HG03025 (cell line): ENCODE data around the gene B4GALT2.

Experiments
- ATAC-seq: cut with Tn5 transposase; IDR thresholded peaks from one replicate; pipeline ENCODE4 v1.9.1; 2021; ENCODE audit warnings: mild to moderate bottlenecking, moderate library complexity; ENCODE audit not compliant: unreplicated experiment, low FRiP score

B4GALT2 gene, protein sequence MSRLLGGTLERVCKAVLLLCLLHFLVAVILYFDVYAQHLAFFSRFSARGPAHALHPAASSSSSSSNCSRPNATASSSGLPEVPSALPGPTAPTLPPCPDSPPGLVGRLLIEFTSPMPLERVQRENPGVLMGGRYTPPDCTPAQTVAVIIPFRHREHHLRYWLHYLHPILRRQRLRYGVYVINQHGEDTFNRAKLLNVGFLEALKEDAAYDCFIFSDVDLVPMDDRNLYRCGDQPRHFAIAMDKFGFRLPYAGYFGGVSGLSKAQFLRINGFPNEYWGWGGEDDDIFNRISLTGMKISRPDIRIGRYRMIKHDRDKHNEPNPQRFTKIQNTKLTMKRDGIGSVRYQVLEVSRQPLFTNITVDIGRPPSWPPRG

DNA sequence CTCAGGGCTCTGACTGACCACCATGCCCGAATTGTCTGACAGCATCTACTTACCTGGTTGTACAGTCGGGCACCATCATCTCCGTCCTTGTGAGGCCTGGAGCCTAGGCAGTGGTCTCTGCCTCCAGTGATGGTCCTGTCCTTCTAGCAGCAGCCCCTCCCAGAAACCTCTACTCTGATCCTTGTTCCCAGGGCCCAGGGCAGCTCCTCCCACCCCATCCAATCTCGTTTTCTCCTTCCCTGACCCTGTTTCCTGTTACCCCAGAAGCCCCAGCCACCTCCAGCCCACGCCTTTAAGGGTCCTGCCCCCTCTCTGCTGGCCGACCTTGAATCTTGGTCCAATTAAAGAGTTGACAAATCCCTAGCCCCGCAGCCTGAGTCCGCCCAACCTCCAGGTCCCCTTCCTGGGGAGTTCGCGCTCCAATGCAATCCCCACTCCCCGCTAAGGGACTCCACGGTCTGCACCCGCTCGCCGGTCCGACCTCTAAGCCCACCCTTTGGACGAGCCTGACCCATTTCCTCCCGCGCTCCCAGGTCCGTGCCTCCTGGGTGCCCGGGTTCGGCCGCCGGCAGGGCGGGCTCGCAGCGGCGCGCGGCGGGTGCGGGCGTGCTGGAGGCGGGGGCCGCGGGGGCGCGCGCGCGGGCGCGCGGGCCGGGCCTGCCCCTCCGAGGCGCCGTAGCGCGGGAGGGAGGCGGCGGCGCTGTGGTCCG is at the start of gene B4GALT2:
Gene B4GALT2 (plus strand): TSS at position 660 of the 710 bp plus-strand sequence. CDS start 1,951 bp downstream, outside the sequence.
- ATAC-seq, result no peak

DNA sequence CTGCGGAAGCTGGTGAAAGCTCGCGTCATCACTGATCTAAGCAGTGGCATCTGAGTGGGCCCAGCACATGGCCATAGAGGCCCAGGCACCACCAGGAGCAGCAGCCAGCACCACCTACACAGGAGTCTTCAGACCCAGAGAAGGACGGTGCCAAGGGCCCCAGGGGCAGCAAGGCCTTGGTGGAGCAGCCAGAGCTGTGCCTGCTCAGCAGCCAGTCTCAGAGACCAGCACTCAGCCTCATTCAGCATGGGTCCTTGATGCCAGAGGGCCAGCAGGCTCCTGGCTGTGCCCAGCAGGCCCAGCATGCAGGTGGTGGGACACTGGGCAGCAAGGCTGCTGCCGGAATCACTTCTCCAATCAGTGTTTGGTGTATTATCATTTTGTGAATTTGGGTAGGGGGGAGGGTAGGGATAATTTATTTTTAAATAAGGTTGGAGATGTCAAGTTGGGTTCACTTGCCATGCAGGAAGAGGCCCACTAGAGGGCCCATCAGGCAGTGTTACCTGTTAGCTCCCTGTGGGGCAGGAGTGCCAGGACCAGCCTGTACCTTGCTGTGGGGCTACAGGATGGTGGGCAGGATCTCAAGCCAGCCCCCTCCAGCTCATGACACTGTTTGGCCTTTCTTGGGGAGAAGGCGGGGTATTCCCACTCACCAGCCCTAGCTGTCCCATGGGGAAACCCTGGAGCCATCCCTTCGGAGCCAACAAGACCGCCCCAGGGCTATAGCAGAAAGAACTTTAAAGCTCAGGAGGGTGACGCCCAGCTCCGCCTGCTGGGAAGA is 48.7 kb upstream of the B4GALT2 start:
- ATAC-seq, result no peak

DNA sequence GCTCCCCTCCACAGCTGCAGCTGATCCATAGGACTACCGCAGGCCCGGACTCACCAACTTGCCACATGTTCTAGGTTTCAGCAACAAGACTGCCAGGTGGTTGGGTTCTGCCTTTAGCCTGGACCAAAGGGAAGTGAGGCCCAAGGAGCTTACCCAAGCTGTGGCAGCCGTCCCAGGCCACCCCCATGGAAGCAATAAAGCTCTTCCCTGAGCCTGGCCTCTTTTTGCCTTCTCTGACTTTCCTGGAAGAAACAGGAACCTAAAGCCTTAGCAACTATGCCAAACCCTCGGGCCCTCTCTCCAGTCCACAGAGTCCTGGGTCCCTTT is 48.1 kb upstream of the B4GALT2 start:
- no peak for ATAC-seq

DNA sequence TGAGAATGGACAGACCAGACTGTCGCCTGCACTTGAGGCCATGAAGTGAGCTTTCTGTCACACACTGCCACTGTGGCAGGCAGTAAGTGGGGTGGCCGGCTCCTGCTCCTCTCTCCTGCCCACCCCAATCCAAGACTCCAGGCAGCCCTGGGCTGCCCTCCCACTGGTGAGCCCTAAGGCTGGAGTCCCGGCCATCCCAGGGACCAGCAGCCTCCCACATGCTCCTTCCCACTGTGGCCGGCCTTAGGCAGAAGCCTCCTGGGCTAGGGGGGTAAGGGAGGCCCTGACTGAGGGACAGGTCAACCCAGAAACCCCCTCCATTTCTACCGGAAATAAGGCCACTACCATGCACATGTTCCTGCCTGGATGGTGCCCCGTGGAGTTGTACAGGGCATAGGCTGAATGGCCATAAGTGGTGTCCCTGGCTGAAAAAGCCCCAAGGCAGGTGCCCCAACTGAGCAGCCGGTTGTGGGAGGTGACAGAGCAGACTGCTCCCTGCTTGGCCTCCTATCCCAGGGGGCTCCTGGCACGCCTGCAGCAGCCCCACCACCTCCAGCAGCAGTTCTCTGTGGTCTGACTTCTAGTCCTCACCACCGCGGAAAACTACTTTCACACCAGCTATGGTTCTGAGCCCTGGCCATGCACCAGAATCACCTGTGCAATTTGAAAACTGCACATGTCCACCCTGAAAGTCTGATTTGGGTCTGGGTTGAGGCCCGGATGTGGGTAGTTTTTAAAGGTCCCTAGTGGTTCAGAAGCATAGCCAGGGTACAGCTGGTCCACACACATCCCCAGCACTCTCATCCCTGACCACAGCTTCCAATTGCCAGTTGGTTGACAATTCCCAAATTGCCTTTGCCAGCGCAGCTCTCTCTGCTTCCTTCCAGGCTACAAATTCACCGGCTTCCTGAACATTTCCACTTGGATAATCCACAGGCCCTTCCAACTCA is 47.0 kb upstream of the B4GALT2 start:
- no peak for ATAC-seq

DNA sequence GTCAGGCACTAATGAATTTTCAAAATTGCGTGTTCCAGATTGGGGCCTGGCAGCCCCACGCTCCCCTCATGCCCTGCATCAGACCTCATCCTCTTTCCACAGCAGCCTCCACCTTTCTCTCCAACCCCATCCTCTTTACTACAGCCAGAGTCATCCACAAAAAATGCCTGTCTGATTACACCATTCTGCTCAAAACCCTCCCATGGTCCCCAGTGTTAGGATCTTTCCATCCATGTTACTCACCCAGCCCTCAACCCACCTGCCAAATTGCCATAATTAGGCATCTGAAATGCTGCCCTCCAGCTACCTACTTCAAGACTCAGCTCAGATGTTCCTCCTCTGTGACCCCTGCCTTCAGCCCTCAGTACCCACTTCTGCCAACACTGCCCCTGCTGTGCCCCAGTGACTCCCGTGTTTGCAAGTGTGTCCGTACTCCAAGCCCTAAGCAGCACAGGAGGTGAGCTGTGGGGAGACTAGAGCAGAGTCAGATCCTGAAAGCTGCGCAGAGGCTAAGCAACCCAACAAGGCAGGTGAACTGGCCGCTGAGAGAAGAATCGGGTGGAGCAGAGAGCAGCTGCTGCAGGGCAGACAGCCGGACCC is 46.1 kb upstream of the B4GALT2 start:
- no peak for ATAC-seq

DNA sequence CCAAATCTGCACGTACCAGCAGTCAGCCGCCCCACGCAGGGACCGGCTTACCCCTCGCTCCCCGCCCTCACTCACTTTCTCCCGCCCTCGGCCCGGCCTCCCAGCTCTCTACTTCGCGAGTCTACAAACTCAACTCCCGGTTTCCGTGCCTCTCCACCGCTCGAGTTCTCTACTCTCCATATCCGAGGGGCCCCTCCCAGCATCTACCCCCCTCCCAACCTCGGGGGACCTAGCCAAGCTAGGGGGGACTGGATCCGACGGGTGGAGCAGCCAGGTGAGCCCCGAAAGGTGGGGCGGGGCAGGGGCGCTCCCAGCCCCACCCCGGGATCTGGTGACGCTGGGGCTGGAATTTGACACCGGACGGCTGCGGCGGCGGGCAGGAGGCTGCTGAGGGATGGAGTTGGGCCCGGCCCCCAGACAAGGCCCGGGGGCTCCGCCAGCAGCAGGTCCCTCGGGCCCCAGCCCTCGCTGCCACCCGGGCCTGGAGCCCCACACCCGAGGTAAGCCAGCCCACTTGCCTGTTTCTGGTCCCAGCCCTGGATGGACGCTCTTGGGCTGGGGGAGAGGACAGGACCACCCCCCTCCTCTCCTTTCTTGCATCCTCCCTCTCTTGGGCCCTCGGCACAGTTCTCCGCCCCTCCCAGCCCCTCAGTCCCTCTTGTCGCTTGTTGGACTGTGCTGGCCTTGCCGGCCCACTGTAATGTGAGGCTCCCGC is 45.5 kb upstream of the B4GALT2 start, which contains the start of gene ARTN:
Gene ARTN (plus strand): TSS at position 416 of the 715 bp plus-strand sequence. CDS start 1,856 bp downstream, outside the sequence.
- no peak for ATAC-seq

DNA sequence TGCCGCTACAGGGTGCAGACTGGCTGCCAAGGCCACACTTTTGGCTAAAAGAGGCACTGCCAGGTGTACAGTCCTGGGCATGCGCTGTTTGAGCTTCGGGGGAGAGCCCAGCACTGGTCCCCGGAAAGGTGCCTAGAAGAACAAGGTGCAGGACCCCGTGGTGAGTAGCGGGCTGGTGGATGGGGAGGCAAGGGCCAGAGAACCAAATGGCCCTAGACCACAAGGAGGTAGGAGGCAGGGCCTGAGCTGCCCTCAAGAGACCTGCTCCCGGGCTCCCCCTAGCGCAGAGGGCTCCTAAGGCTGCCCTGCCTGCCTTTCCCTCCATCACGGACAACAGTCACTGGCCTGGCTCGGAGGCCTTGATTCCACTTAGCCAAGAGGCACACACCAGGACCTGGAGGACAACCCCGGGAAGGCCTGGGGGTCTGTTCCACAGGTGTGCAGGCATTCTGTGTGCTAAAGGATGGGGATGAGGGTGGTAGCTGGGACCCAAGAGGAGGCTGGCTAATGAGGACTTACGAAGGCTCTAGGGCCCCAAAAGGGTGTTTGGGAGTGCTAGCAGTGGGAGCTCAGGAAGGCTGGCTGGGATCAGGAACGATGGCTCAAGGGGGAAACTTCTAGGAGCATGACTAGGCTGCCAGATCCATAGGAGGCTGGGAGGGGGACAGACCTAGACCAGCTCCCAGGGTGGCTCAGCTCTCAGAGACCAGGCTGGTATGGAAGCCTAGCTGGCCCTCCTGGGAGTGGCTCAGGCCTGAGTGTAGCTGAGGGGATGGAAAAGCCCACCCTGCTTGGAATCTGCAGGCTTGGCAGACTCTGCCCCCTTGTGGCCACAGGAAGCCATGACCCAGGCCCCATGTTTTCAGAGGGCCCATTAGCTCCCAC is 44.7 kb upstream of the B4GALT2 start:
- no peak for ATAC-seq

DNA sequence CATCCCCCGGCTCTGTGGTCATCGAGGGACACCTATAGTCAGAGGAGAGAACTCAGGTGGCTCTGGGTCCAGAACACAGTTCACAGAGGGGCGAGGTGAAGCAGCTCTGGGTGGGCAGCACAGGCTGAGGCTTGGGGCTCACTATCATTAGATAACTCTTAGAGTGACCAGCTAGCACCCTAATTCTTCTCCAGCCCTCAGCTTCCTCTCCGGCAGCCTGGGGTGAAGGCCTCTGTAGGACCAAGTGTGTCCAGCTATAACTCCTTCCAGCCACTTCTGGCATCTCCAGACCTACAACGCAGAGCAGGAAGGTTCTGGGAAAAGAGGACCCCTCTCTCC is 44.1 kb upstream of the B4GALT2 start:
- ATAC-seq, result no peak

DNA sequence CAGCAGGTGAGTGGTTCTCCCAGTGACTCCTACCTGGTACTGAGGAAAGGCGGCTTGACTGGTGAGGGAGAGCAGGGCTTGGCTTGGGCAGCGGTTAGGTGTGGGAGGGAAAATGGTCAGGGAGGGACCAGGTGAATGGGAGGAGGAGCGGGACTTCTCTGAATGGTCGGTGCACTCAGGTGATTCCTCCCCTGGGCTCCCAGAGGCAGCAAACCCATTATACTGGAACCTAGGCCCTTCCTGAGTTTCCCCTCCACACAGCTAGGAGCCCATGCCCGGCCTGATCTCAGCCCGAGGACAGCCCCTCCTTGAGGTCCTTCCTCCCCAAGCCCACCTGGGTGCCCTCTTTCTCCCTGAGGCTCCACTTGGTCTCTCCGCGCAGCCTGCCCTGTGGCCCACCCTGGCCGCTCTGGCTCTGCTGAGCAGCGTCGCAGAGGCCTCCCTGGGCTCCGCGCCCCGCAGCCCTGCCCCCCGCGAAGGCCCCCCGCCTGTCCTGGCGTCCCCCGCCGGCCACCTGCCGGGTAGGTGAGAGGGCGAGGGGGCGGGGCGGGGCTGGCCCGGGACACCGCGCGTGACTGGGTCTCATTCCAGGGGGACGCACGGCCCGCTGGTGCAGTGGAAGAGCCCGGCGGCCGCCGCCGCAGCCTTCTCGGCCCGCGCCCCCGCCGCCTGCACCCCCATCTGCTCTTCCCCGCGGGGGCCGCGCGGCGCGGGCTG is 43.1 kb upstream of the B4GALT2 start:
- no peak for ATAC-seq

DNA sequence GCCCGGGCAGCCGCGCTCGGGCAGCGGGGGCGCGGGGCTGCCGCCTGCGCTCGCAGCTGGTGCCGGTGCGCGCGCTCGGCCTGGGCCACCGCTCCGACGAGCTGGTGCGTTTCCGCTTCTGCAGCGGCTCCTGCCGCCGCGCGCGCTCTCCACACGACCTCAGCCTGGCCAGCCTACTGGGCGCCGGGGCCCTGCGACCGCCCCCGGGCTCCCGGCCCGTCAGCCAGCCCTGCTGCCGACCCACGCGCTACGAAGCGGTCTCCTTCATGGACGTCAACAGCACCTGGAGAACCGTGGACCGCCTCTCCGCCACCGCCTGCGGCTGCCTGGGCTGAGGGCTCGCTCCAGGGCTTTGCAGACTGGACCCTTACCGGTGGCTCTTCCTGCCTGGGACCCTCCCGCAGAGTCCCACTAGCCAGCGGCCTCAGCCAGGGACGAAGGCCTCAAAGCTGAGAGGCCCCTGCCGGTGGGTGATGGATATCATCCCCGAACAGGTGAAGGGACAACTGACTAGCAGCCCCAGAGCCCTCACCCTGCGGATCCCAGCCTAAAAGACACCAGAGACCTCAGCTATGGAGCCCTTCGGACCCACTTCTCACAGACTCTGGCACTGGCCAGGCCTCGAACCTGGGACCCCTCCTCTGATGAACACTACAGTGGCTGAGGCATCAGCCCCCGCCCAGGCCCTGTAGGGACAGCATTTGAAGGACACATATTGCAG is 42.4 kb upstream of the B4GALT2 start:
- no peak for ATAC-seq

DNA sequence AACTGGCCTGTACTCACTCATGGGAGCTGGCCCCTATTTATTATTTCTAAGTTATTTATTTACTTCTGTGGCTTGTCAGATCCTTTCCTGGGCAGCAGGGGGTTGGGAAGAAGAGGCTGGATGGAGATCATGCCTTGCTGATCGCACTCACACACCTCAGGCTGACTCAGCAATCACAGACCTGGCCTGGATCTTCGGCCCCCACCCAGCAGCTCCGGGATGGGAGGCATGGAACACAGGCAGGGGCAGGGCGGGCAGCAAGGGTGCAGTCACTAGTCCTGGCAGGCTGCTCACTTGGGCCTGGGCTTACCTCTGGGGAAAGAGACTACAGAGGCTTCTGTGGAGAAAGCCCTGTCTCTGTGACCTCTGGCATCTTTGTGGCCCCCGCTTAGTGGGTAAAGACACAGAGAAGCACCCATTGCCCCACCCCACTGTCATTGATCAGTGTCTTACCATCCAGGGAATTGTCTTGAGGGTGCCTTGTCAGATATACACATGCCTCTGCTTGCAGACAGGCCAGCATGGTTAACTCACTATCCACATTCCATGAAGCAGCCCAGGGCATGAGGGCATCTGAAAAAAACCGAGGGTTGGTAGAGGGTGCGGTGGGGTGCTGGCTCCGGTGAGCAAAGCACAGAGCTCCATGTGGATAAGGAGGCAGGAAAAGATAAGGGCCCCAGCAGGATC is 41.7 kb upstream of the B4GALT2 start:
- ATAC-seq, result no peak

DNA sequence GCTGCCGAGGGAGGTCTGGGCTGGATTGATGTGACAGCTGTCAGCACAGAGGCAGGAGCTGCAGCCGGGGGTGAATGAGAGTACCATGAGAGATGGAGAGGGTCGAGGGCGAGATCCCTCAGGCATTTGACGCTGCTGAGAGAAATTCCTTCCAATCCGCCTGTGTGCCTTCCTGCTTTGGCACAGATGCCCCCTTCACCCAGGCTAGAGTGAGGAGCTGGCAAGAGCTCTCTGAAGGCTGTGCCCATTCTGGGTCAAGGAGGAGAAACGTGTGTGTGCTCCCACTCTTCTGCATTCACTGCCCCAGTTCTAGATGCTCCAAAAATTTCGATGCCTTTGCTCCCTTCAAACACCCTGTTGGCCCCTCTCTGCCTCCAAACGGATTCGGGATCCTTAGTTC is 40.6 kb upstream of the B4GALT2 start:
- ATAC-seq, result no peak

DNA sequence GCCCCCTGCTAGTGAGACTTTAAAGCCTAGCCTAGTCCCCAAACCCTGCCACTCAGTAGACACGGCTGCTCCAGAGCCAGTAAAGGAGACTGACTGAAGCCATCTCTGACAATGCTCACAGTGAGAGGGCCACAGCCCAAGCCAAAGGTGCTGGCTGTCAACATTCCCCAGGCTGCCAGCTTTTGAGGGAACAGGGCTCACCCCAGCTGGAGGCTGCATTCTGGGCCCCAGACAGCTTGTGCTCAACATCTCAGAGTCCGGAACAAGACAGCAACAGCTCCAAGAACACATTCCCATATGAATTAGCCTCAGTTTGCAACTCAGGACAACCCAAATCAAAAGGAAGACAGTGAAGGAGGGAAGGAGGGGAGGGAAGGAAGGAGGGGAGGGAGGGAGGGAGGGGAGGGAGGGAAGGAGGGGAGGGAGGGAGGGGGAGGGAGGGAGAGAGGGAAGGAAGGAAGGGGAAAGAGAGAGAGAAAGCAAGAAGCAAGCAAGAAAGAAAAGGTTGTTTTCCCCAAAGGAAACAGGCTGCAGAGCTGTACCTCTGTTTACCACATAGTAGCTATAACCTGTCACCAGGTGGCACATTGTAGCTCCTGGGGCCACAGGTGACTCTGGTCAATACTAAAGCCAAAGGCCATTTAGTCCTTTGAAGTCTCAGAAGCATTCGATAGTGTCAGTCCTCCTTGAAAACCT is 40.0 kb upstream of the B4GALT2 start:
- ATAC-seq, result no peak

DNA sequence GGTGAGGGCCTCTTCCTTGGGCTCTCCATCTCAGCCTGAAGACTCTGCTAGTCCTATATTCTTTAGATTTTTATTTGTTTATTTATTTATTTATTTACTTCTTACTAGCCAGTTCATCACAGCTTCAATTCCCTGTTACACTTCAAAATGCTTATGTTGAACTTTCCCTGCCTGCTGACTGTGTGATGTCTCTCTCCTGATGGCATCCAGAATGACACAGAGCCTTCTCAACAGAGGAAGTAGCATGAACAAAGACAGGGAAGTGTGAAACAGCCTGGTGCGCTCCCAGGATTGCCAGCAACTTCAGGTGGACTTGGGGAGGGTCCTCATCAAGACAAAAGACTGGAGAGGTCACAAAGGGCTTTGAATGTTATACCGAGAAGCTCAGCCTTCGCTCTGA is 36.6 kb upstream of the B4GALT2 start:
- ATAC-seq, result no peak

DNA sequence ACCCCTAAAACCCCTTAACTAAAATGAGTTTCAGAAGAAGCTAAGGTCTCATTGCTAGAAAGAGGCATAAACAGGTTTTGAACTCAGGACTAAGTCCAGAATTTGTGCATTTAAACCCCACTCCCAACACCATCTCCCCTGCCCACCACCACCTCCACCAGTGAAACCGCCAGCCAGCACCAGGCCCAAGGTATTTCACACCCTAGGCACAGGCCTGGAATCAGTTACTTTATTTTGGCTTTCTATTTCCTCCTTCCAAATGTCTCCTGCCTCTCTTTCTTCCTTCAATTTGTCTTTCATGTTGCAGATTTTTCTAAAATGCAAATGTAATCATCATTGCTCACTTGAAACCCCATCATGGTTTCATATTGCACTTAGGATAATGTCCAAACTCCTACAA is 34.1 kb upstream of the B4GALT2 start:
- ATAC-seq, result no peak

DNA sequence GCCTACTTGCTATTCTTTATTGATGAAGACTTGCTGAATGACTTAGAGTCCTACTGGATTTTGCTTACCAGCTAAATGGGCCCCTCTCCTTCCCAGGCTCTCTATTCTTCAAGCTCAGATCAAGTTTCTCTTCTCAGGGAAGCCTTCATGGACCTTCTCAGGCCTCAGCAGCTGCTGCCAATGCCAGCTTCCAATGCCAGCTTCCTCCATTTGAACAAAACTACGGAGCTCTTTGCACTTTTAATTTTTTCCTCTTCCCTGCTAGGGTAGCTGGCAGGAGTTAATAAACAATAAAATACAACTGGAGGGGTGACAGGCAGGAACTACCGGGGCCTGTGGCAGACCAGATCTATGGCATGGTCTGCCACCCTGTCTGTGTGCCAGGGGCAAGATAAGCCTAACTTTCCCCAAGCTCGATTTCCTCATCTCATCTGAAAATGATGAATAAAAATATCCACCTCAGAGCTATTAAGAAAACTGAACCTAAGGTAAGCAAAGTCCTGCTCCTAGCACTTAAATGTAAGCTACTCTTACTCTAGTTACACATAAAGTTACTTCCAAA is 33.3 kb upstream of the B4GALT2 start:
- no peak for ATAC-seq
